ENCODE results near the gene C19orf12.

Gene C19orf12

GRCh38 chr19:29695765-29696564 is 19.1 kb downstream of the C19orf12 start:
- FAIRE-seq, result no peak

GRCh38 chr19:29694669-29695627 is 20.1 kb downstream of the C19orf12 start:
- FAIRE-seq, result no peak

DNA sequence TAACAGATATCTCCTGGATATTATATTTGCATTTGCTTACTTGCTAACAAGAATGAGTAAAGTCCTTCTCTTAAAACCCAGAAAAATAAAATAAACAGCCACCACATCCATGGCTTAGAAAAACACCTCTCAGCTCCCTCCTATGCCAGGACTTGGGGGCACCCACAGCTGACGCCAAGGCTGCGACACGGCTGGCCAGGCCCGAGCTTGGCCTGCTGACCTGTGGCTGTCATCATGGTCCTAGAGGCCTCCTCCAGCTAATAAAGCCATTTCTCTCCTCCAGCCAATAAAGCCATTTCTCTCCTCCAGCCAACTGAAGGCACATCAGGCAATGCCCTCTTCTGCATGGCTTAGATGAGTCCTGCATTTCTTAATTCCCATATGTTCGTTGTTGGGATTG is 20.9 kb downstream of the C19orf12 start:
- no peak for FAIRE-seq

- FAIRE-seq, result no peak
Measured at GRCh38 chr19:29690842-29691241, 24.2 kb downstream of the C19orf12 start.

DNA sequence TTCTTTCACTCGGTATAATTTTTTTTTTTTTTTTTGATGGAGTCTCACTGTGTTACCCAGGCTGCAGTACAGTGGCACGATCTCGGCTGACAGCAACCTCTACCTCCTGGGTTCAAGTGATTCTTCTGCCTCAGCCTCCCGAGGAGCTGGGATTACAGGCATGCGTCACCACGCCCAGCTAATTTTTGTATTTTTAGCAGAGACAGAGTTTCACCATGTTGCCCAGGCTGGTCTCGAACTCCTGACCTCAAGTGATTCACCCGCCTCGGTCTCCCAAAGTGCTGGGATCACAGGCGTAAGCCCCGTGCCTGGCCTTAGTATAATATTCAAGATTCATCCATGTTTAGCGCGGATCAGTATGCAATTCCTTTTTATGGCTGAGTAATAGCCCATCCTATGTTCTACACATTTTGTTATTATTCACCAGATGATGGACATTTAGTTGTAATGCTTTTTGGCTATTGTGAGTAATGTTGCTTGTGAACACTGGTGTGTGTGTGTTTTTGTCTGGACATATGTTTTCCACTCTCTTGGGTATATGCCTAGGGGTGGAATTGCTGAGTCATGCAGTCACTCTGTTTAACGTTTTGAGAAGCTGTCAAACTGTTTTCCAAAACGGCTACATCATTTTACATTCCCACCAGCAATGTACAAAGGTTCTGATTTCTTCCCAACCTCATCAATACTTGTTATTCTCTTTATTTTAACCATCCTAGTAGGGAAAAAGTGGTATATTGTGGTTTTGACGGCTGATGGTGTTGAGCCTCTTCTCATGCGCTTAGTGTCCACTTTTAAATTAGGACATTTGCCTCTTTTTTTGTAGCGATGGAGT is 26.9 kb downstream of the C19orf12 start:
- no peak for FAIRE-seq

DNA sequence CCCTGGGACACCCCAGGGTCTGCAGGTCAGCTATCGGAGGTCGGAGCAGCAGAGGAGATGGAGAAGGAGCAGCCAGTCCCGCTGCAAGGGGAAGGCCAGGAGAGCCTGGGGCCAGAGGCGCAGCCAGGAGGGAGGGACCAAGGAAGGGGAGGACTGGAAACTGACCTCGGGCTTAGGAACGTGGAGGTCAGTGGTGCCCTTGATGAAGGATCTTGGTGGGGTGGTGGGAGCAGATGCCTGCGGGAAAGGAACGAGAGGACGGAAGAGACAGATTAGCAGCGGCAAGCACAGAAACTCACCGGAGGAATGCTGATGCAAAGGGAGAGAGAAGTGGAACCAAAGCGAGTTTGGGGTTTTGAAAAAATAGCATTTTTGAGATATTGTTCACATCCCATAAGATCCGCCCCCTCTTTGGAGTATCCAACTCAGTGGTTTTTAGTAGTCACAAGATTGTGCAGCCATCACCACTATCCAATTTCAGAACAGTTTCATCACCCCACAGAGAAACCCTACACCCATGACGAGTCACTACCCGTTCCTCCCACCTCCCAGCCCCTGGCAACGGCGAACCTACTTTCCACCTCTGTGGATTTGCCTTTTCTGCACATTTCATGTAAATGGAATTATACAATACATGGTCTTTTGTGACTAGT is 27.7 kb downstream of the C19orf12 start:
- no peak for FAIRE-seq

DNA sequence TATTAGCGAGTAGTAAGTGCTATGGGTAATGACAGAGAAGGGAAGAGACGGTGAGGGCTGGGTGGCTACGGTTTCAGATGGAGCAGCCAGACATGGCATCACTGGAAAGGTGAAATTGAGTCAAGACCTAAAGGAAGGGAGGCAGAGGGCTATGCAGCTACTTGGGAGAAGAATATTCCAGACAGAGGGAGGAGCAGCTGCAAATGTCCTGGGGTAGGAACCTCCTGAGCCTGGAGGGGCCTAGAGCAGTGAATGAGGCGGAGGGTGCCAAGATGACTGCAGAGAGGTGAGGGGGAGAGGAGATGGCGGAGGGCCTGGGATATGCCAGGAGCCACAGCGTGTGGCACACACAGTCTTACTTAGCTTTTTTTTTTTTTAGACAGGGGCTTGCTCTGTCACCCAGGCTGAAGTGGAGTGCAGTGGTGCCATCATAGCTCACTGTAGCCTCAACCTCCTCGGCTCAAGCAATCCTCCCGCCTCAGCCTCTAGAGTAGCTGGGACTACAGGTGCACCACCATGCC is 28.7 kb downstream of the C19orf12 start:
- no peak for FAIRE-seq

DNA sequence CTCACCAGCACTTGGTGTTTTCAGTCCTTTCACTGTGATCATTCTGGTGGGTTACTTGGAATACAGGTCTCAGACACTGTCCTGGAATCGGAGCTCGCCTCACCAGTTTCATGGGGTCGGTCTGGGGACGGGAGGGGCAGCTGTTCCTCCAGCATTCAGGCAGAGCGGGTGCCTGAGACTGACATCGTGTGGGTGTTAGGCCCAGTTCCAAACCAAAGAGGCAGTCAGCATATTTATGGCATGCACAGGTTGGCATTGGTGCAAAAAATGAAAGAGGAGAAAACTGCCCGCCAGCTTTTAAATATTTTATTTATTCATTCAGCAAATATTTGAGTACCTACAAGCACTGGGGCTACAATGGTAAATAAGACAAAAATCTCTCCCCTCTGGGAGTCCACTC is 29.7 kb downstream of the C19orf12 start:
- no peak for FAIRE-seq

DNA sequence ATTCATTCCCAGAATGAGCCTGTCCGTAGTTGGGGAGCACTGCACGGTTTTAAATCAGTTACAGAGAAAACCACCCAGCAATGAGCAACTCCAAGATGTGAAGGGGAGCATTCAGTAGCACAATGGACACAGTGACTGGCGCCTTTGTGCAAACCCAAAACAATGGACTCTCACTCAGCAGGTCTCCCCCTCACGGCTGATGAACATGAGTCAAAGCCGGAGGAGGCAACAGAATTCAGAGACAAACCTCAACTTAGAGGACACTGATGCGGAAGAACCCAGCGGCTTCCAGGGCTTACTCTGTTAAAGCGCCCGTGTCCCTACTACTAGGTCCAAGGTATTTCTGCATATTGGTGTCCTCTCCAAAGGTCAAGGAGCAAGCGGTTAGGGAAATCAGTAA is 32.1 kb downstream of the C19orf12 start:
- FAIRE-seq, result no peak

DNA sequence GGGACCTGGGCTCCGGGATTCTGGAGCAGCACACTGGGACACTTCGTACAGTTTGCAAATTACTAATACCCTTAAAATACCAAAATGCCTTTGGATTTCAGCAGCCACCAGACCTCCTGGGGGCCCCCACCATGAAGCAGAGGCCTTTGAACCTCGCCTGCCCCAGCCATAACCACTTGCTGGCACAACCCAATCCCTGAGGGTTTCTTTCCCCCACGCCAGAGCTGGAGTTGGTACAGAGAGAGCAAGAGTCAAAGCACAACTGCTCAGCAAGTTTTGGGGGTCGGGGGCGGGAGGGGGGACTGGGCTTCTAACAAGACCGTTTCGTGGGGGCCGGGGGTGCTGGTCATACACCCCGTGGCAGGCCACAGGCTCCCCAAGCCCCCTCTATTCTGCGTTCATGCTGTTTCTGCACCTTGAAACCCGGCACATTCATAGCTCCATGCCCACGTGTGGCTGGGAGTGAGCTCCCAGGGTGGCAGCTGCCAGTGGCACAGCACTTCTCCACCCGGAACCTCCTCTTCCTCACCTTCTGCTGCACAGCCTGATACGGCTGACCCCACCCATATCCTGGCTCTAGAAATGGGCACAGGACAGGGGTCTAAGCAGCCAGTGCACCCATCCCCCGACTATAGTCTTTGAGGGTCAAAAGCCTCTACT is 32.7 kb downstream of the C19orf12 start:
- FAIRE-seq, result no peak

- FAIRE-seq, result no peak
Measured at GRCh38 chr19:29681422-29682235, 33.4 kb downstream of the C19orf12 start.

DNA sequence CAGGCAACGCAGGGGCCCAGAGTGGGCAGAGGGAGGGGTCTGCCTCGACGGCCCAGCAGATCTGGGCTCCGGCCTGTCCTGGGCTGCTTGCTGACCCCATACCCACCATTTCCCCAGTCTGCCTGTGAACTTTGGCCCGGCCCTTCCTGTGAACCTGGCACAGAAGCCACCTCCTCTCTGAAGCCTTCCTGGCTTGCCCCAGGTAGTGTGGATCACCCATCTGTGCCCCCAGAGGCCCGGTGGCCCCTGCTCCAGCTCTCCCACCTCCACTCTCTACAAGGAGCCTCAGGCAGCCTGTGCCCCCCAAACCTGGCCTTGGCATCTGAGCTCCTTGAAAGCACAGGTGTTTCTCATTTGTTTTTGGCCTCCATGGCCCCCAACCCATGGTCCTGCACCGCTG is 34.1 kb downstream of the C19orf12 start:
- no peak for FAIRE-seq

- no peak for FAIRE-seq
Measured at GRCh38 chr19:29680447-29680846, 34.6 kb downstream of the C19orf12 start.

- FAIRE-seq, result no peak
Measured at GRCh38 chr19:29679598-29680210, 35.4 kb downstream of the C19orf12 start.

- no peak for FAIRE-seq
Measured at GRCh38 chr19:29678484-29679106, 36.5 kb downstream of the C19orf12 start.

DNA sequence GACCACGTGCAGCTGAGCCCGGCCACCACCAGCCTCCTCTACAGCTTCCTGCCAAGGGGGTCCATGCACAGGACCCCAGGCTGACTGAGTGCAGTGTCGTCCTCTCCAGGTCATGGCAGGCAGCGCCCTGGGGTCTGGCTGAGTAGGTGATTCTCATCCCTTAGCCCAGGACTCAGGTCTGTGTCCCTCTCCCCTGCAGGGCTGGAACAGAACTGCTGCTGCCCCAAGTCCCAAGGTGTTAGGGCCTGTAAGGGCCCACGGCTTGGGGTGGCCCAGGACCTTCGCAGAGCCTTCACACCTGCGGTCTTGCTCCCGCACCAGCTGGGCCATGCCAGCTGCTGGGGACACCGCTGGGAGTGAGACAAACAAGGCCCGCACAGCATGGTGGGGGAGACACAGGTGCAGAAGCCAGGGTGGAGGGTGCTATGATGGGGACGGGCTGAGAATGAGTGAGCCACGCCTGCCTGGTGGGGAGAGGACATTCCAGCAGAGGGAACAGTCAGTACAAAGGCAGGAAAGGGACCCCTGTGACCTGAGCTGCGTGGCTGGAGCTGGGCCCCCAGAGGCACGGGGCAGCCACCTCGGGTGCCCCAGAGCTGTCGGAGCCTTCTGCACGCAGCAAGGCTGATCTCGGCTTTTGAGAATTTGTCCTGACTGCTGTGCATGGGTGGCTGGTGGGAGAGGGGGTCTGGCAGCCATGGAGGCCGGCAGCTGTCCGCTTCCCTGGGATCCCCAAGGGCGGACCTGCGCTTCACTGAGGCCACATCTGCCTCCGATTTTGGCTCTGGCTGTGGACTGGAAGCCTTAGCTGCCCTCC is 37.9 kb downstream of the C19orf12 start:
- no peak for FAIRE-seq

- no peak for FAIRE-seq
Measured at GRCh38 chr19:29676586-29676985, 38.5 kb downstream of the C19orf12 start.

GRCh38 chr19:29675650-29676186 is 39.3 kb downstream of the C19orf12 start:
- FAIRE-seq, result no peak

All from TTC549 (cell line).